ENCODE results near the gene FBXO44. TPM values are rescaled to one million over a fixed set of nuclear protein-coding genes. Genes with fewer than 3 reads are reported as not detected.
A peak's percentile ranks its signal among the peaks of the same experiment; 100 is the strongest.

FBXO44 gene
- total RNA-seq, 2 donors from 2014 or later = 29.1 to 39.1 TPM

DNA sequence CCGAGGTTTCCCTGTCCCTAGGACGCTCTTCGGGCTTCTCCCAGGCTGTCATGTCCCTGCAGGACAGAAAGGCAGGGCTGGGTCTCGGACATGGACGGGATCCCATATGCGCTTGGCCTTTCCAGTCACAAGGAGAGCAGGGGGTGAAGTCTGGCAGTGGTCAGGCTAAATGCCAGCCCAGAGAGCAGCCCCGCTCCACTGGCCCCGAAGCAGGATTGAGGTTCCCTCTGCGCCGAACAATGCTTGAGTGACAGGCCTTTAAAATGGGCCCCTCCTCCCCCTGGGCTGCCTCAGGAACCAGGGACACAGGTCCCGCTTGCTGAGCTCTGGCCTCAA lies 49.5 kb downstream of the FBXO44 start:
- DNase-seq = peak; percentile 68
- Histone ChIP-seq H3K9ac (ENCODE audit: extremely low read depth, low read length, poor library complexity, severe bottlenecking) (no peak overlapping the region), H3K4me3 (ENCODE audit: low read length) (no peak overlapping the region), H3K27me3 (ENCODE audit: control insufficient read depth, insufficient read depth, low read length, poor library complexity, severe bottlenecking) (no peaks in the 10 kb centered on the region), H3K4me1 (ENCODE audit: control insufficient read depth, insufficient read depth, low read length) (peaks cover 8% of the 10 kb centered on the region), H3K36me3 (ENCODE audit: control insufficient read depth, insufficient read depth, low read length) (no peaks in the 10 kb centered on the region), H3K9me3 (ENCODE audit: control insufficient read depth, low read length) (no peaks in the 10 kb centered on the region), H3K27ac (ENCODE audit: low read depth, low read length) (peak overlapping the region; percentile 76)
- H3K9me3 Mint-ChIP-seq = no peaks in the 10 kb centered on the region
- peak overlapping the region; percentile 48 for H3K27ac Mint-ChIP-seq
- peaks cover 40% of the 10 kb centered on the region for H3K4me1 Mint-ChIP-seq
- no peaks in the 10 kb centered on the region for H3K27me3 Mint-ChIP-seq (ENCODE audit: insufficient read depth)
- H3K4me3 Mint-ChIP-seq = no peak overlapping the region
- no peaks in the 10 kb centered on the region for H3K36me3 Mint-ChIP-seq (ENCODE audit: low read depth)
- TF ChIP-seq, protein P1, sequence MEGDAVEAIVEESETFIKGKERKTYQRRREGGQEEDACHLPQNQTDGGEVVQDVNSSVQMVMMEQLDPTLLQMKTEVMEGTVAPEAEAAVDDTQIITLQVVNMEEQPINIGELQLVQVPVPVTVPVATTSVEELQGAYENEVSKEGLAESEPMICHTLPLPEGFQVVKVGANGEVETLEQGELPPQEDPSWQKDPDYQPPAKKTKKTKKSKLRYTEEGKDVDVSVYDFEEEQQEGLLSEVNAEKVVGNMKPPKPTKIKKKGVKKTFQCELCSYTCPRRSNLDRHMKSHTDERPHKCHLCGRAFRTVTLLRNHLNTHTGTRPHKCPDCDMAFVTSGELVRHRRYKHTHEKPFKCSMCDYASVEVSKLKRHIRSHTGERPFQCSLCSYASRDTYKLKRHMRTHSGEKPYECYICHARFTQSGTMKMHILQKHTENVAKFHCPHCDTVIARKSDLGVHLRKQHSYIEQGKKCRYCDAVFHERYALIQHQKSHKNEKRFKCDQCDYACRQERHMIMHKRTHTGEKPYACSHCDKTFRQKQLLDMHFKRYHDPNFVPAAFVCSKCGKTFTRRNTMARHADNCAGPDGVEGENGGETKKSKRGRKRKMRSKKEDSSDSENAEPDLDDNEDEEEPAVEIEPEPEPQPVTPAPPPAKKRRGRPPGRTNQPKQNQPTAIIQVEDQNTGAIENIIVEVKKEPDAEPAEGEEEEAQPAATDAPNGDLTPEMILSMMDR (conservative IDR thresholded peaks at IDR 0.05) = no peak
- 63 to 71% methylated on average over 8 to 11 of the region's 11 CpGs for WGBS, 2 experiments (ENCODE audit: insufficient coverage in 1 of 2, insufficient read length in 1 of 2)

DNA sequence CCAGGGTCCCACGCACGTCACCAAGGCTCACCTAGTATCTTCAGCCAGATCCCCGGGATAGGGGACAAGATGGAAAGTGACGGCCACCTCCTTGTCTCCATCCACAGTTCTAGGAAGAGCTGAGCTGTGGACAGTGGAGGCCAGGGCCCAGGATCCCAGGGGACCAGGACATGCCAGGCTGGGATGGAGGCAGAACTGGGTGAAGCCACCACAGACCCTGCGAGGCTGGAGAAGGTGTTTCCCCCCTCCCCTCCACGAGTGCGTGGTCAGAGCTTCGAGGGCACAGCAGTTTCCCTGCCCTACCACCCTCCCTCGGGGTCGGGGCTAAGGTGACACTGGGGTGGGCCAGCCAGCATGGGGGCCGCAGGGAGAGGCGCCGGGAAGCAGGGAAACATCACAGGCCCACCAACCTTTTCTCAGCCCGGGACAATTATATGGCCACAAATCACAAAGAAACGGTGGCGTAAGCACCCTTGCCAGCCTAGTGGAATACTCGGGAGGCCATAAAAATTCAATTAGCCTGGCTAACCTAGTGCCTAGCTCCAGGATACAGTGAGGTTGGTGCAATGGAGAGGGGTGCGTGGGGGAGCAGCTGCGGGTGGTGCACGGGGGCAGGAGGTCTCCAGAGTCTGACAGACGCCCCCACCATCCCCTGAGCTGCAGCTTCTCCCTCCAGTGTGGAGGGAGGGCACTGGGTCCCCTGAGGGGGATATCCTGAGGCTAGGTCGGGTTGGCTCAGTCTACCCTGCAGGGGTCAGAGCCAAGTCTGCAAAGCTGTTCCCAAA lies 50.2 kb downstream of the FBXO44 start:
- Mint-ChIP-seq H3K27me3 (ENCODE audit: insufficient read depth) (no peaks in the 10 kb centered on the region), H3K27ac (no peak overlapping the region), H3K36me3 (ENCODE audit: low read depth) (no peaks in the 10 kb centered on the region), H3K4me3 (no peak overlapping the region), H3K4me1 (peaks cover 40% of the 10 kb centered on the region), H3K9me3 (no peaks in the 10 kb centered on the region)
- H3K4me1 ChIP-seq (ENCODE audit: control insufficient read depth, insufficient read depth, low read length) = peaks cover 8% of the 10 kb centered on the region
- H3K36me3 ChIP-seq (ENCODE audit: control insufficient read depth, insufficient read depth, low read length) = no peaks in the 10 kb centered on the region
- H3K27ac ChIP-seq (ENCODE audit: low read depth, low read length) = peak overlapping the region; percentile 51
- H3K9me3 ChIP-seq (ENCODE audit: control insufficient read depth, low read length) = no peaks in the 10 kb centered on the region
- no peak overlapping the region for H3K9ac ChIP-seq (ENCODE audit: extremely low read depth, low read length, poor library complexity, severe bottlenecking)
- TF ChIP-seq, protein P1 (conservative IDR thresholded peaks at IDR 0.05) = no peak
- H3K27me3 ChIP-seq (ENCODE audit: control insufficient read depth, insufficient read depth, low read length, poor library complexity, severe bottlenecking) = no peaks in the 10 kb centered on the region
- DNase-seq = no peak
- 75 to 79% methylated on average over 12 to 22 of the region's 22 CpGs for WGBS, 2 experiments (ENCODE audit: insufficient coverage in 1 of 2, insufficient read length in 1 of 2)
- no peak overlapping the region for H3K4me3 ChIP-seq (ENCODE audit: low read length)

DNA sequence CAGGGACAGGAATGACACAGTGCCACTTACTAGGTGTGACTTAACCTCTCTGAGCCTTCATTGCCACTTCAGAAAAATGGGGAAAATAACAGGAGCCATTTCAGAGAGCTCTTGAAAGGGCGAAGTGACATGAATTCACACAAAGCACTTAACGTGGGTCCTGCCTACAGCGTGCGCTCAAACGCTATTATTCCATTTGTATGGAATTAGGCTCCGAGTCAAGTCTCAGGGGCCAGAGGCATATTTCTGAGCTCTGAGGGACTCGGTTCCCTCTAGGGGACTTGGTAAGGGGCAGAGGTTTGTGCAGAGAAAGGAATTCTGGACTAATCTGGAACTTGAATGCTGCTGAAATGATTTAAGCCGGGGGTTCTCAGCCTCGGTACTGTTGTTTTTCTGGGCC lies 50.9 kb downstream of the FBXO44 start:
- peaks cover 38% of the 10 kb centered on the region for H3K4me1 Mint-ChIP-seq
- Histone ChIP-seq H3K27ac (ENCODE audit: low read depth, low read length) (peak overlapping the region; percentile 51), H3K9ac (ENCODE audit: extremely low read depth, low read length, poor library complexity, severe bottlenecking) (no peak overlapping the region), H3K27me3 (ENCODE audit: control insufficient read depth, insufficient read depth, low read length, poor library complexity, severe bottlenecking) (no peaks in the 10 kb centered on the region), H3K36me3 (ENCODE audit: control insufficient read depth, insufficient read depth, low read length) (no peaks in the 10 kb centered on the region), H3K4me3 (ENCODE audit: low read length) (no peak overlapping the region), H3K9me3 (ENCODE audit: control insufficient read depth, low read length) (no peaks in the 10 kb centered on the region), H3K4me1 (ENCODE audit: control insufficient read depth, insufficient read depth, low read length) (peaks cover 8% of the 10 kb centered on the region)
- no peak for DNase-seq
- no peak overlapping the region for H3K4me3 Mint-ChIP-seq
- WGBS, 2 experiments (ENCODE audit: insufficient coverage in 1 of 2, insufficient read length in 1 of 2) = 85 to 89% methylated on average over 9 of the region's 9 CpGs
- H3K27me3 Mint-ChIP-seq (ENCODE audit: insufficient read depth) = no peaks in the 10 kb centered on the region
- TF ChIP-seq, protein P1 (conservative IDR thresholded peaks at IDR 0.05) = no peak
- no peaks in the 10 kb centered on the region for H3K36me3 Mint-ChIP-seq (ENCODE audit: low read depth)
- H3K27ac Mint-ChIP-seq = peak overlapping the region; percentile 45
- no peaks in the 10 kb centered on the region for H3K9me3 Mint-ChIP-seq
